ENCODE results near the gene IL20RB. TPM values are rescaled to one million over a fixed set of nuclear protein-coding genes. Genes with fewer than 3 reads are reported as not detected.

Gene IL20RB
- total RNA-seq, 2 experiments from 2014 or later: 1.5 to 2.2 TPM

GRCh38 chr3:136910697-136911096, 47.1 kb upstream of the IL20RB start:
- Mint-ChIP-seq H3K36me3 (ENCODE audit: low read depth) (peaks cover 64% of the 10 kb centered on the region), H3K27me3 (no peaks in the 10 kb centered on the region), H3K4me3 (no peak overlapping the region), H3K9me3 (peaks cover 3% of the 10 kb centered on the region), H3K27ac (no peak overlapping the region), H3K4me1 (ENCODE audit: low read depth) (peaks cover 93% of the 10 kb centered on the region)
- ChIA-PET CTCF (interaction anchor here (0.8 to 2.8 kb wide), 5 partner anchors 13 to 103 kb away, joined by 3 to 8 read pairs (median 3); no protein-coding TSS in a partner anchor), POLR2A (interaction anchor here (0.7 to 2.4 kb wide), 7 partner anchors 9 to 158 kb away, joined by 3 to 17 read pairs (median 4); partner anchors contain the start of genes NCK1 and STAG1)
- Histone ChIP-seq H3K4me1 (ENCODE audit: insufficient read depth, low read length) (peaks cover 28% of the 10 kb centered on the region), H3K9me3 (ENCODE audit: control insufficient read depth in 1 of 2, insufficient read depth in 1 of 2, low read length in 2 of 2) (peaks cover 0 to under 1% of the 10 kb centered on the region in 2 experiments), H3K27me3 (ENCODE audit: control insufficient read depth in 1 of 2, insufficient read depth in 2 of 2, low read length in 2 of 2) (no peaks in the 10 kb centered on the region), H3K4me3 (ENCODE audit: low read length) (no peak overlapping the region), H3K27ac (ENCODE audit: low read depth in 1 of 2, low read length in 2 of 2) (no peak overlapping the region), H3K36me3 (ENCODE audit: insufficient read depth, low read length) (no peaks in the 10 kb centered on the region)
- ATAC-seq (ENCODE audit: poor library complexity) (no peak), DNase-seq (no peak)
- no peak for TF ChIP-seq CTCF (IDR thresholded peaks at IDR 0.05)
- intact Hi-C loops (cut with DNase I, micrococcal nuclease): no loop called here

- H3K9me3 ChIP-seq (ENCODE audit: control insufficient read depth in 1 of 2, insufficient read depth in 1 of 2, low read length in 2 of 2): no peaks in the 10 kb centered on the region
- H3K4me1 Mint-ChIP-seq (ENCODE audit: low read depth): peaks cover 92% of the 10 kb centered on the region
- no peaks in the 10 kb centered on the region for H3K9me3 Mint-ChIP-seq
- H3K27ac Mint-ChIP-seq: peak overlapping the region; percentile 19
- no peak overlapping the region for H3K4me3 ChIP-seq (ENCODE audit: low read length)
- peaks cover 47% of the 10 kb centered on the region for H3K36me3 Mint-ChIP-seq (ENCODE audit: low read depth)
- intact Hi-C loops (cut with DNase I, micrococcal nuclease): no loop called here
- H3K4me3 Mint-ChIP-seq: no peak overlapping the region
- H3K27me3 ChIP-seq (ENCODE audit: control insufficient read depth in 1 of 2, insufficient read depth in 2 of 2, low read length in 2 of 2): no peaks in the 10 kb centered on the region
- no peaks in the 10 kb centered on the region for H3K27me3 Mint-ChIP-seq
- no peak for DNase-seq
- no peak for ATAC-seq (ENCODE audit: poor library complexity)
- no peak for TF ChIP-seq CTCF (IDR thresholded peaks at IDR 0.05)
- no peak overlapping the region for H3K27ac ChIP-seq (ENCODE audit: low read depth in 1 of 2, low read length in 2 of 2)
- ChIA-PET POLR2A (interaction anchor here (0.9 kb wide), 1 partner anchor 161 kb away, joined by 3 read pairs; the partner anchor contains the start of gene STAG1), CTCF (interaction anchor here (1.7 kb wide), 1 partner anchor 160 kb away, joined by 4 read pairs; the partner anchor contains the start of gene STAG1)
- peaks cover 19% of the 10 kb centered on the region for H3K4me1 ChIP-seq (ENCODE audit: insufficient read depth, low read length)
- H3K36me3 ChIP-seq (ENCODE audit: insufficient read depth, low read length): peaks cover 5% of the 10 kb centered on the region
Observed at GRCh38 chr3:136913168-136913567, 44.6 kb upstream of the IL20RB start.

GRCh38 chr3:136914739-136915138, 43.0 kb upstream of the IL20RB start:
- TF ChIP-seq CTCF (IDR thresholded peaks at IDR 0.05): no peak
- Histone ChIP-seq H3K9me3 (ENCODE audit: control insufficient read depth in 1 of 2, insufficient read depth in 1 of 2, low read length in 2 of 2) (no peaks in the 10 kb centered on the region), H3K36me3 (ENCODE audit: insufficient read depth, low read length) (peaks cover 5% of the 10 kb centered on the region), H3K27ac (ENCODE audit: low read depth in 1 of 2, low read length in 2 of 2) (no peak overlapping the region), H3K4me1 (ENCODE audit: insufficient read depth, low read length) (peaks cover 22% of the 10 kb centered on the region), H3K4me3 (ENCODE audit: low read length) (no peak overlapping the region), H3K27me3 (ENCODE audit: control insufficient read depth in 1 of 2, insufficient read depth in 2 of 2, low read length in 2 of 2) (no peaks in the 10 kb centered on the region)
- intact Hi-C loops (cut with DNase I, micrococcal nuclease): loop anchor here in 1 of 2 experiments (5.0 kb wide), 1 partner anchor 52 kb away; the partner anchor contains the start of gene NCK1
- no peak for ATAC-seq (ENCODE audit: poor library complexity)
- Mint-ChIP-seq H3K36me3 (ENCODE audit: low read depth) (peaks cover 49% of the 10 kb centered on the region), H3K9me3 (no peaks in the 10 kb centered on the region), H3K27me3 (no peaks in the 10 kb centered on the region), H3K4me1 (ENCODE audit: low read depth) (peaks cover 91% of the 10 kb centered on the region), H3K27ac (no peak overlapping the region), H3K4me3 (no peak overlapping the region)
- POLR2A ChIA-PET: interaction anchor here (0.8 kb wide), 1 partner anchor 9 kb away, joined by 3 read pairs; no protein-coding TSS in a partner anchor
- DNase-seq: no peak
- CTCF ChIA-PET: no interaction called here

Measured in CD4-positive, alpha-beta T cell (primary cell).